Thyroid gland (tissue), 4 donors: ENCODE results near the gene ERCC4.

ENCODE experiments used
- POLR2A ChIP-seq, 2 donors: fragments of 450-650 bp; IDR thresholded peaks; one replicate each; pipeline ENCODE4 v1.6.1; 2017; ENCODE audit warnings: antibody characterized with exemption in 2 of 2, mild to moderate bottlenecking in 2 of 2, moderate library complexity in 1 of 2
- TF ChIP-seq, protein P1 (sequence below), 6 experiments: fragments of 200-600 bp in 3 of 6; fragments of 450-650 bp in 3 of 6; sonication (generic) in 3 of 6; IDR thresholded peaks; one replicate each; pipeline ENCODE4 v1.5.1; 2016 to 2019; ENCODE audit warnings: antibody characterized with exemption in 6 of 6, mild to moderate bottlenecking in 2 of 6, inconsistent platforms in 1 of 6, moderate library complexity in 1 of 6

DNA sequence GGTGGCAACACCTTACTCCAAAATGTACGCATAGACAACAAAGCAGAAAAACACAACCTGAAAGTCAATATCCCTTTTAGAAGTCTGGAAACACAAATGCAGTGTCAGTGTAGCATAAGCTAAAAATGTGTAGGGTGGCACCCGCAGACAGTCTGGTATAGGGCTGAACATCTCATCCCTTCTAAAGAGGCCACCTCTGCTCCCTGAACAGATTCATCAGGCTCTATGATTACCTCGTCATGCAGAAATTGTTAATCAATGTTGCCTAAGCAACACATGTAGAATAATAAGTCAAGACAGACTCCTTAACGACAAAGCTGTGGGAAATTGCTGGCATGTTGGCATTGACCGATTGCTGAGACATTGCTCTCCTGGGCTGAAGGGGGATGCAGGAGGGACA is 33.3 kb upstream of the ERCC4 start:
- TF ChIP-seq, protein P1, sequence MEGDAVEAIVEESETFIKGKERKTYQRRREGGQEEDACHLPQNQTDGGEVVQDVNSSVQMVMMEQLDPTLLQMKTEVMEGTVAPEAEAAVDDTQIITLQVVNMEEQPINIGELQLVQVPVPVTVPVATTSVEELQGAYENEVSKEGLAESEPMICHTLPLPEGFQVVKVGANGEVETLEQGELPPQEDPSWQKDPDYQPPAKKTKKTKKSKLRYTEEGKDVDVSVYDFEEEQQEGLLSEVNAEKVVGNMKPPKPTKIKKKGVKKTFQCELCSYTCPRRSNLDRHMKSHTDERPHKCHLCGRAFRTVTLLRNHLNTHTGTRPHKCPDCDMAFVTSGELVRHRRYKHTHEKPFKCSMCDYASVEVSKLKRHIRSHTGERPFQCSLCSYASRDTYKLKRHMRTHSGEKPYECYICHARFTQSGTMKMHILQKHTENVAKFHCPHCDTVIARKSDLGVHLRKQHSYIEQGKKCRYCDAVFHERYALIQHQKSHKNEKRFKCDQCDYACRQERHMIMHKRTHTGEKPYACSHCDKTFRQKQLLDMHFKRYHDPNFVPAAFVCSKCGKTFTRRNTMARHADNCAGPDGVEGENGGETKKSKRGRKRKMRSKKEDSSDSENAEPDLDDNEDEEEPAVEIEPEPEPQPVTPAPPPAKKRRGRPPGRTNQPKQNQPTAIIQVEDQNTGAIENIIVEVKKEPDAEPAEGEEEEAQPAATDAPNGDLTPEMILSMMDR (IDR thresholded peaks at IDR 0.05) = no peak
- TF ChIP-seq POLR2A (IDR thresholded peaks at IDR 0.05) = no peak
